Bronchial epithelial cell (primary cell): ENCODE results near the gene ADCY4. TPM values are rescaled to one million over a fixed set of nuclear protein-coding genes. Genes with fewer than 3 reads are reported as not detected.

Experiments used
- DNase-seq: peaks from one replicate; pipeline ENCODE4 v3.0.0-alpha.2; 2010; ENCODE audit warnings: low read depth
- FAIRE-seq: peaks from 2 replicates; lab custom pipeline; 2011; peaks lifted over from hg19 to GRCh38; lab: Jason Lieb, UNC
- H3K27me3 ChIP-seq: 2 replicates; pipeline ENCODE4 v1.5.1; 2011; ENCODE audit warnings: low read length; ENCODE audit not compliant: control insufficient read depth, insufficient read depth
- H3K36me3 ChIP-seq: 2 replicates; pipeline ENCODE4 v1.5.1; 2011; ENCODE audit warnings: low read length; ENCODE audit not compliant: control insufficient read depth, insufficient read depth
- H3K4me3 ChIP-seq: 2 replicates; pipeline ENCODE4 v1.5.1; 2011; ENCODE audit warnings: mild to moderate bottlenecking, low read depth, low read length, control low read depth
- total RNA-seq: library from RNA; depleted of rRNA; stranded (reverse); fragments of >200 nt; gene quantifications from 2 replicates; pipeline ENCODE4 v1.2.1, GENCODE V29; 2014
- TF ChIP-seq, protein P1 (sequence below): IDR thresholded peaks from 2 replicates; pipeline ENCODE4 v1.5.1; 2011; ENCODE audit warnings: mild to moderate bottlenecking, moderate library complexity, low read length, control low read depth, inconsistent platforms; ENCODE audit not compliant: insufficient read depth, severe bottlenecking

The ADCY4 gene
- total RNA-seq, 1 donor from 2014 or later: 0.53 TPM

DNA sequence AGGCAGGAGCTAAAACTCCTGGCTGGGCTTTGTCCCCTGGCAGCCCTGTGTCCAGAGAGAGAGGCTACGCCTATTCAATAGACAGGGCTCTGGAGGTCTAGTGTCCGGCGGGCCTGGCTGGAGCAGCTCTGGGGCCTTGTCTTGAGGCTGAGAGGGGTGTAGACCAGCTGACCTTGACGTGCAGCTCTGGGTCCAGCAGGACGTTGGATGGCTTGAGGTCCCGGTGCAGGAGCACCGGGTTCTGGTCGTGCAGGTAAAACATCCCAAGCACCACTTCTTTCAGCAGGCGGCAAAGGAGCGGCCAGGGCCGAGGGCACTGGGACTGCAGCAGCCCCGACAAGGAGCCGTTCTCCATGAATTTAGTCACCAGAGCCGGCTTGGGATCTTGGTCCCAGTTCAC, 4.0 kb upstream of the ADCY4 start:
- DNase-seq (no peak), FAIRE-seq (no peak)
- Histone ChIP-seq H3K36me3 (peaks cover 2% of the 10 kb centered on the region), H3K27me3 (no peaks in the 10 kb centered on the region), H3K4me3 (no peak overlapping the region)
- TF ChIP-seq, protein P1, sequence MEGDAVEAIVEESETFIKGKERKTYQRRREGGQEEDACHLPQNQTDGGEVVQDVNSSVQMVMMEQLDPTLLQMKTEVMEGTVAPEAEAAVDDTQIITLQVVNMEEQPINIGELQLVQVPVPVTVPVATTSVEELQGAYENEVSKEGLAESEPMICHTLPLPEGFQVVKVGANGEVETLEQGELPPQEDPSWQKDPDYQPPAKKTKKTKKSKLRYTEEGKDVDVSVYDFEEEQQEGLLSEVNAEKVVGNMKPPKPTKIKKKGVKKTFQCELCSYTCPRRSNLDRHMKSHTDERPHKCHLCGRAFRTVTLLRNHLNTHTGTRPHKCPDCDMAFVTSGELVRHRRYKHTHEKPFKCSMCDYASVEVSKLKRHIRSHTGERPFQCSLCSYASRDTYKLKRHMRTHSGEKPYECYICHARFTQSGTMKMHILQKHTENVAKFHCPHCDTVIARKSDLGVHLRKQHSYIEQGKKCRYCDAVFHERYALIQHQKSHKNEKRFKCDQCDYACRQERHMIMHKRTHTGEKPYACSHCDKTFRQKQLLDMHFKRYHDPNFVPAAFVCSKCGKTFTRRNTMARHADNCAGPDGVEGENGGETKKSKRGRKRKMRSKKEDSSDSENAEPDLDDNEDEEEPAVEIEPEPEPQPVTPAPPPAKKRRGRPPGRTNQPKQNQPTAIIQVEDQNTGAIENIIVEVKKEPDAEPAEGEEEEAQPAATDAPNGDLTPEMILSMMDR: no peak

DNA sequence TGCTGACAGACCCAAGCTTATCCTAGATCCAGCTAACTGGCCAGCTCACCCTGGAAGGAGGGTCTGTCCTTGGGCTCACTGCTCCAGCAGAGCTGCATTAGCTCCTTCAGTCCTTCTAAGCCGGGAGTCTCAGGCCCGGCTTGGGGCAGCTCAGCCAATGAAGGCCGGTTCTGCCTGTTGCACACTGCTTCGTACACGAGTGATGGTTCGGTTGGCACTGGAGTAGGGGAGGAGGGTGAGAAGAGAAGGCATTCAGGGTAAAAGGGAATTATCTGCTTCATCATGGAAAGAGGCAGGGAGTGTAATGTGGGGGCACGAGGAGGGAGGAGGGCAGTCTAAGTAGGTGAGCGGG, 2.9 kb upstream of the ADCY4 start:
- FAIRE-seq: no peak

DNA sequence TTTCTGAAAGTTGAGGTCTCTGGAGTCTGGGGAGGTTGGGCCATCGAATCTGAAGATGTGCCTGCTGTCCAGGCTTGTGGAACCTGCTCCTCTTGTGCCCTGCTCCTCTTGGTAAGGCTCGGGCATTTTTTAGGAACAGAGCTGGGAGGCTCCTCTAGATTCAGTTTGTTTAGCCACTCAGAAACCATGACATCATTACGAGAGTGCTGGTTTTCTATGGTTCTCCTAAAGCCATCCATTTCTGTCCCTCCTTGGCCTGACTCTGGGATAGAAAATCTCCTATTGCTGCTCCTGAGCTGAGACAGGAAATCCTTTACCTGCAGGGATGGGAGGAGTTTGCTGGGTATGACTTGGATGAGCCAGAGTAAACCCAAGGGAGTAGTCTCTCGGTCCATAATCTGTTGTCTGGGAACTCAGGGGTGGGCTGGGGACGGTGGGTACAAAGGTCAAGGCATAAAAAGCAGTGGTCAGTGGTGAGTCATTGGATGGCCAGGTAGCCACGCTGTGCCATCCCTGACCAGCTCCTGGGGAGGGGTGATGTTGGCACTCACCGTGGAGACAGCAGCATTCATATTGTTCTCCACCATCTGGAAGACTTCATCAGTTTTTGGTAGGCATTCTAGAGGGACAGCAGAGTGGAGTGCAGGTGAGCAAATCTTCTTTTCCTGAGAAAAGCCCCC, 2.4 kb upstream of the ADCY4 start:
- H3K4me3 ChIP-seq: no peak overlapping the region
- FAIRE-seq (peak; percentile 60), DNase-seq (no peak)
- TF ChIP-seq, protein P1: no peak
- H3K27me3 ChIP-seq: no peaks in the 10 kb centered on the region
- peaks cover 2% of the 10 kb centered on the region for H3K36me3 ChIP-seq

More for the DNA sequence above, 2.9 kb upstream of the ADCY4 start:
- Histone ChIP-seq H3K36me3 (peaks cover 2% of the 10 kb centered on the region), H3K4me3 (no peak overlapping the region), H3K27me3 (no peaks in the 10 kb centered on the region)
- TF ChIP-seq, protein P1: no peak
- no peak for DNase-seq

DNA sequence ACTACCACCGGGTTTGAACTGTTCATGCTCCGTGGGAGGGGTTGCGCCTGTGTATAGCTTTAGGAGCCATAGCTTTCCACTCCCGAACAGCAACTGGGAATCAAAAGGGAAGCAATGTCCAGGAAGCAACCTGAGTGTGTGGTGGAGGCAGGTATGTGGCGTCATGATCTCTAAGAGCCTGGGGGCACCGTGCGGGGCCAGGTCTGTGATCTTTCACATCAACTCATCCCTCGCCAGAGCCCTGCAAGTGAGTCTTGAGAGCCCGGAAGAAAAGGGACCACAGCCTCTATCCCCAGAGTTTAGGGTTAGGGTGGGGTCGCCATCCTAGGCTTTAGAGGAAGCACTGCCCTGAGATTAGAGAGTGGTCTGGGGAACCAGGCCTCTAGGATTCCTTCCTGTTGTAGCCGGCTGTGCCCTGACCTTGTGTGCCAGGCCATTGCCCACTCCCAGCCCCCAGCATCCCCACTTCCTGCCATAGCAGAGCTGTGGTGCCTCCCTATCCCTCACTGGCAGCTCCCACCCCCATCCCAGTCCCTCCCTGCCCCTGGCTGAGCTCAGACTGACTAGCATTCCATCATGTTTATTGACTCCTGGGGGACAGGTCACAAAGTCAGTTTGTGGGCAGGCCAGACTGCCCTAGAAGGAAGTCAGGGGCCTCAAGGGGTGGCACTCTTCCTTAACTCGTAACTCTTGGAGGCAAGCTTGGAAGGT, 745 bp upstream of the ADCY4 start:
- H3K36me3 ChIP-seq: peaks cover 2% of the 10 kb centered on the region
- TF ChIP-seq, protein P1: no peak
- no peaks in the 10 kb centered on the region for H3K27me3 ChIP-seq
- peak; percentile 36 for FAIRE-seq
- no peak overlapping the region for H3K4me3 ChIP-seq
- no peak for DNase-seq

DNA sequence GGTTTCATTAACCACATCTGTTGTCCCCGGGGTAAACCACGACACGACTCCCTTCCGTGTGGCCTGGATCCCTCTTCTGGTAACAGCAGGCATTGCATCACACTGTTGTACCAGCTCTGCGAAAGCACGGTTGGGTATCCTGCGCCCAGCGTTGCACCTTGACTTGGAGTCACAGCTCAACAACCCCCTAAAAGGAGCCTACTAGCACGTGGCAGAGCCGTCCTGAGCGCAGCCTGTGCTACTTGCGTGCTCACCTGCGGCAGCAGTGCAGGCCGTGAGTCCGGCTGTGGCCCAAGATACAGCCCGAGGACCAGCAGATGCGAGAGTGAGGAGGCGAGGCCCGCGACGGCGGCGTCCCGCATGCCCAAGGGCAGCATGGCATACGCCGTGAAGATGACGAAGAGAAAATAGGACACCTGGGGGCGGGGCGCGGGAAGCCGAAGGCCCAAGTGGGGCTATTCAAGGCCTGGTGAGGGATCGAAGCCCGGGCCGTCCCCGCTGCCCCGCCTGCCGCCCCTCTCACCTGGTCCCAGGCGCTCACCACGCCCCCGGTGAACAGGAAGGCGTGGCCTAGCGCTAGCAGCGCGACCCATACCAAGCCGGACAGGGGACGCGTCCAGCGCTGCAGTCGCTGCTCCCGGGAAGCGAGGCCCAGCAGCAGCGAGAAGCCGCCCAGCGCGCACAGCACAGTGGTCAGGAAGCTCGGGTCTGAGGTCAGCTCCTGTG, 2.4 kb downstream of the ADCY4 start:
- FAIRE-seq (no peak), DNase-seq (peak; percentile 65)
- TF ChIP-seq, protein P1: peak; percentile 81
- peak overlapping the region; percentile 9 for H3K4me3 ChIP-seq
- H3K27me3 ChIP-seq: no peaks in the 10 kb centered on the region
- H3K36me3 ChIP-seq: no peaks in the 10 kb centered on the region
